ENCODE data around the gene ACY1.

The ACY1 gene

GRCh38 chr3:51966016-51966415 lies 17.3 kb upstream of the ACY1 start:
- no peak for DNase-seq

GRCh38 chr3:51966486-51966885 lies 16.8 kb upstream of the ACY1 start:
- DNase-seq, result no peak

- no peak for DNase-seq
Observed at GRCh38 chr3:51966922-51967383, 16.4 kb upstream of the ACY1 start.

- DNase-seq, result peak; percentile 91
Observed at GRCh38 chr3:51967384-51968169, 15.8 kb upstream of the ACY1 start, which contains the start of gene PCBP4. PCBP4 (minus strand) TSS chr3:51967454; CDS start chr3:51961240, 6,214 bp downstream.

GRCh38 chr3:51968170-51968775 lies 15.1 kb upstream of the ACY1 start:
- no peak for DNase-seq

- no peak for DNase-seq
Observed at GRCh38 chr3:51968883-51969678, 14.3 kb upstream of the ACY1 start.

- DNase-seq, result no peak
Observed at GRCh38 chr3:51969841-51970240, 13.5 kb upstream of the ACY1 start.

GRCh38 chr3:51970606-51971300 lies 12.6 kb upstream of the ACY1 start:
- DNase-seq, result no peak

GRCh38 chr3:51971350-51971749 lies 12.0 kb upstream of the ACY1 start:
- no peak for DNase-seq

GRCh38 chr3:51974277-51974962 lies 8.9 kb upstream of the ACY1 start:
- no peak for DNase-seq

GRCh38 chr3:51974963-51975851 lies 8.1 kb upstream of the ACY1 start, which contains the start of gene ABHD14A:
ABHD14A (plus strand) TSS chr3:51975064; CDS start chr3:51975136, 72 bp downstream.
- DNase-seq, result peak; percentile 82

- peak; percentile 81 for DNase-seq
Observed at GRCh38 chr3:51975852-51976549, 7.3 kb upstream of the ACY1 start.

- no peak for DNase-seq
Observed at GRCh38 chr3:51977446-51978142, 5.7 kb upstream of the ACY1 start.

GRCh38 chr3:51978143-51978502 lies 5.2 kb upstream of the ACY1 start:
- DNase-seq, result no peak

- no peak for DNase-seq
Observed at GRCh38 chr3:51980253-51980652, 3.1 kb upstream of the ACY1 start.

GRCh38 chr3:51982352-51982837 lies 940 bp upstream of the ACY1 start:
- peak; percentile 92 for DNase-seq

- no peak for DNase-seq
Observed at GRCh38 chr3:51983578-51984268, 388 bp downstream of the ACY1 start.

GRCh38 chr3:51984269-51984647 lies 923 bp downstream of the ACY1 start:
- no peak for DNase-seq

- DNase-seq, result no peak
Observed at GRCh38 chr3:51985063-51985462, 1.7 kb downstream of the ACY1 start.
